Kidney (tissue), 14 donors: ENCODE results near the gene CCDC88B. TPM values are rescaled to one million over a fixed set of nuclear protein-coding genes. Genes with fewer than 3 reads are reported as not detected.

ENCODE experiments used
- DNase-seq, 5 donors: peaks; one replicate each; pipeline ENCODE4 v3.0.0-alpha.2; 2013 to 2020
- FAIRE-seq: peaks from 2 replicates; lab custom pipeline; 2012; peaks lifted over from hg19 to GRCh38; lab: Jason Lieb, UNC
- H3K27ac ChIP-seq, 2 donors: one replicate each; pipeline ENCODE4 v1.7.0; 2013; ENCODE audit warnings: low read depth in 2 of 2, low read length in 2 of 2, inconsistent platforms in 1 of 2
- H3K27me3 ChIP-seq: one replicate; pipeline ENCODE4 v1.7.1; 2013; ENCODE audit warnings: low read length, inconsistent platforms; ENCODE audit not compliant: control insufficient read depth, insufficient read depth
- H3K36me3 ChIP-seq, 3 donors: one replicate each; pipeline versions ENCODE4 v1.7.0 to v1.7.1; 2013; ENCODE audit warnings: low read length in 3 of 3, control low read depth in 1 of 3, inconsistent platforms in 1 of 3; ENCODE audit not compliant: insufficient read depth in 3 of 3, control insufficient read depth in 2 of 3
- H3K4me1 ChIP-seq, 3 donors: one replicate each; pipeline versions ENCODE4 v1.7.0 to v1.7.1; 2013; ENCODE audit warnings: low read length in 3 of 3, inconsistent platforms in 1 of 3, low read depth in 1 of 3; ENCODE audit not compliant: control insufficient read depth in 2 of 3, insufficient read depth in 2 of 3
- H3K4me3 ChIP-seq, 3 donors: one replicate each; pipeline versions ENCODE4 v1.7.0 to v1.8.1; 2013; ENCODE audit warnings: low read length in 3 of 3, control low read depth in 1 of 3, inconsistent platforms in 1 of 3
- H3K9ac ChIP-seq, 3 donors: one replicate each; pipeline versions ENCODE4 v1.7.0 to v1.7.1; 2013; ENCODE audit warnings: low read length in 3 of 3, control low read depth in 1 of 3, inconsistent platforms in 1 of 3
- H3K9me3 ChIP-seq, 3 donors: one replicate each; pipeline versions ENCODE4 v1.7.0 to v1.7.1; 2013; ENCODE audit warnings: low read length in 3 of 3, control low read depth in 1 of 3, inconsistent platforms in 1 of 3; ENCODE audit not compliant: control insufficient read depth in 2 of 3, insufficient read depth in 1 of 3
- CTCF ChIP-seq: IDR thresholded peaks from 3 replicates; pipeline ENCODE4 v1.5.1; 2012; ENCODE audit warnings: mild to moderate bottlenecking, moderate library complexity, borderline replicate concordance; ENCODE audit not compliant: insufficient read depth; ENCODE audit errors: extremely low read depth
- intact Hi-C: fragments of 100-400 bp; cut with DNase I; formaldehyde crosslinking; loops from one replicate; pipeline ENCODE4 v1.11.1; 2022
- polyA plus RNA-seq: library from polyadenylated mRNA; stranded (reverse); fragments of 350-450 nt; fragmentation: Illumina TruSeq; extraction: RNeasy Lipid Tissue Mini Kit (QIAGEN cat#74804); gene quantifications from one replicate; pipeline ENCODE4 v1.2.3, GENCODE V29; 2014; ENCODE audit warnings: low read depth, low replicate concordance; ENCODE audit not compliant: insufficient read depth
- total RNA-seq: library from RNA; stranded (reverse); fragmentation: NEBNext Ultra II Directional; extraction: Animal tissue kit (Norgen Biotek cat#: 25700); gene quantifications from one replicate; pipeline ENCODE4 v1.2.1, GENCODE V29; 2021
- donor health status: control.
- donor health status: control.
- donor health status: control.
- donor health status: control.
- donor health status: control.
- donor health status: DM: yes; HTN: yes; CAD: no.
- donor health status: Normal renal cell carcinoma (clear cell type).

CCDC88B gene
- total and polyA plus RNA-seq, 2 donors from 2014 or later = 10.0 to 13.3 TPM

- FAIRE-seq (no peak), DNase-seq (peak in 1 of 5 donors; percentile 54)
- TF ChIP-seq CTCF = no peak
- Histone ChIP-seq H3K9me3 (no peaks in the 10 kb centered on the region), H3K4me1 (no peaks in the 10 kb centered on the region), H3K4me3 (no peak overlapping the region), H3K9ac (no peak overlapping the region), H3K36me3 (peaks cover 0 to 6% (median 4%) of the 10 kb centered on the region in 3 donors), H3K27ac (no peak overlapping the region), H3K27me3 (no peaks in the 10 kb centered on the region)
- intact Hi-C loops = no loop called here
Measured at GRCh38 chr11:64367931-64368672, 28.1 kb downstream of the CCDC88B start.

- Histone ChIP-seq H3K27me3 (no peaks in the 10 kb centered on the region), H3K9me3 (no peaks in the 10 kb centered on the region), H3K4me3 (no peak overlapping the region), H3K36me3 (peaks cover 0 to 4% (median 4%) of the 10 kb centered on the region in 3 donors), H3K4me1 (no peaks in the 10 kb centered on the region), H3K27ac (no peak overlapping the region), H3K9ac (no peak overlapping the region)
- FAIRE-seq (no peak), DNase-seq (peak in 2 of 5 donors; percentile 63 to 73)
- TF ChIP-seq CTCF = no peak
- intact Hi-C loops = no loop called here
Measured at GRCh38 chr11:64368673-64369074, 28.7 kb downstream of the CCDC88B start.

GRCh38 chr11:64369440-64370421, 29.7 kb downstream of the CCDC88B start:
- Histone ChIP-seq H3K9me3 (no peaks in the 10 kb centered on the region), H3K4me1 (no peaks in the 10 kb centered on the region), H3K27me3 (no peaks in the 10 kb centered on the region), H3K27ac (no peak overlapping the region), H3K9ac (no peak overlapping the region), H3K4me3 (no peak overlapping the region), H3K36me3 (peaks cover 0 to 4% (median 4%) of the 10 kb centered on the region in 3 donors)
- FAIRE-seq (no peak), DNase-seq (peak; percentile 56 to 73 (median 59))
- no peak for TF ChIP-seq CTCF
- intact Hi-C loops = no loop called here
